Small intestine (tissue), 7 donors: ENCODE results near the gene YOD1. TPM values are rescaled to one million over a fixed set of nuclear protein-coding genes. Genes with fewer than 3 reads are reported as not detected.

ENCODE experiments used
- DNase-seq, 2 donors: peaks; one replicate each; pipeline versions ENCODE4 v3.0.0 to v3.0.0-alpha.2; 2013
- FAIRE-seq: peaks from 2 replicates; lab custom pipeline; 2012; peaks lifted over from hg19 to GRCh38; lab: Jason Lieb, UNC
- H3K27ac ChIP-seq, 3 donors: one replicate each; pipeline ENCODE4 v1.5.1; 2013; ENCODE audit warnings: low read length in 2 of 3, mild to moderate bottlenecking in 2 of 3, control low read depth in 1 of 3, inconsistent platforms in 1 of 3, low read depth in 1 of 3, moderate library complexity in 1 of 3
- H3K27me3 ChIP-seq, 3 donors: one replicate each; pipeline ENCODE4 v1.6.1; 2013; ENCODE audit warnings: low read length in 3 of 3, inconsistent platforms in 1 of 3; ENCODE audit not compliant: control insufficient read depth in 3 of 3, insufficient read depth in 3 of 3
- H3K36me3 ChIP-seq, 3 donors: one replicate each; pipeline ENCODE4 v1.6.1; 2013; ENCODE audit warnings: low read length in 3 of 3, inconsistent platforms in 1 of 3, low read depth in 1 of 3, mild to moderate bottlenecking in 1 of 3, moderate library complexity in 1 of 3; ENCODE audit not compliant: control insufficient read depth in 3 of 3, insufficient read depth in 2 of 3
- H3K4me1 ChIP-seq, 3 donors: one replicate each; pipeline ENCODE4 v1.6.1; 2013; ENCODE audit warnings: low read length in 2 of 3, inconsistent platforms in 1 of 3, low read depth in 1 of 3, mild to moderate bottlenecking in 1 of 3, moderate library complexity in 1 of 3; ENCODE audit not compliant: control insufficient read depth in 3 of 3, insufficient read depth in 2 of 3
- H3K4me3 ChIP-seq, 3 donors: one replicate each; pipeline ENCODE4 v1.5.1; 2013; ENCODE audit warnings: low read length in 3 of 3, control low read depth in 1 of 3, inconsistent platforms in 1 of 3, low read depth in 1 of 3, mild to moderate bottlenecking in 1 of 3, moderate library complexity in 1 of 3
- H3K9me3 ChIP-seq, 2 donors: one replicate each; pipeline ENCODE4 v1.6.1; 2013; ENCODE audit warnings: low read depth in 1 of 2, low read length in 1 of 2; ENCODE audit not compliant: control insufficient read depth in 2 of 2, insufficient read depth in 1 of 2
- WGBS, 3 donors: extraction: QIAGEN DNeasy Blood & Tissue Kit; methylation state at CpG; one replicate each; pipeline ENCODE4 v1.1.7; 2013; 5-methylcytosine and 5-hydroxymethylcytosine counted together
- polyA plus RNA-seq, 4 donors: library from polyadenylated mRNA; stranded (reverse) in 3 of 4; unstranded in 1 of 4; fragments of 200-250 nt in 3 of 4; fragments of 120-200 nt in 1 of 4; gene quantifications; one replicate each; pipeline versions ENCODE4 v1.2.1 to v1.2.3, GENCODE V29; 2013
- donor health status: healthy with polysubstance abuse.
- donor health status: control.
- donor health status: control.
- donor health status: Bipolar disorder and iron deficiency.
- donor health status: healthy.

YOD1 gene
- polyA plus RNA-seq, 4 donors, result 1.9 to 8.4 (median 2.7) TPM

DNA sequence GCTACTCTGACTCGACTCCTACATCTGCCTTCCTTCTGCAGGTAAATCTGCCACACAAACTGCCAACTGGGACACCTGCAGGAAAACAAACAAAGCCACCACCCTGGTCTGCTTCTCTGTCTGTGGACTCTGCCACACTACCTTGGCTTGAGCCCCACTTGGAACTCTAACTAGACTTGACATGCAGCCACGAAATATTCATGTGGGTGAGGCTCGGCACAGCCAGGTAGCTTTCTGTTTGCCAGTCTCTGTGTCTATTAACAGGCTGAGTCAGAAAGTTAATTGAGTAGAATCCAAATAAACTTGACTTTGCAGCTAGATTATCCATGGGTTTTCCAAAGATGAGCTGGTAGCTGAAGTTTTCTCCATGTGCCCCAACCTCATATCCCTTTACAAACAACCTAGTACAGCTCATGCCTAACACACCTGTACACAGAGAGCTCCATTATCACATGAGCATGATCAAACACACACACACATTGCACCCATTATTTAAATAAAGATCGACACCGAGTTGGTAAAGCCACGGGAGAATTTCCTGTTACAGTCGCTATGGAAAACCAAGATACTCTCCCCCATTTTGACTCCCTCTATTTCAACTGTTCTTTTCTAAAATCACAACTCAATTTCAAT lies 19.3 kb downstream of the YOD1 start:
- Histone ChIP-seq H3K4me1 (peaks cover 0 to 37% (median 2%) of the 10 kb centered on the region in 3 donors), H3K36me3 (peaks cover 0 to 14% (median 0%) of the 10 kb centered on the region in 3 donors), H3K4me3 (peak overlapping the region in 2 of 3 donors; percentile 58 to 81), H3K27ac (peak overlapping the region; percentile 89 to 98 (median 97)), H3K27me3 (no peaks in the 10 kb centered on the region), H3K9me3 (no peaks in the 10 kb centered on the region)
- DNase-seq (peak; percentile 62 to 87), FAIRE-seq (no peak)
- 4 to 52% (median 26%) methylated on average over 7 of the region's 7 CpGs for WGBS, 3 donors

DNA sequence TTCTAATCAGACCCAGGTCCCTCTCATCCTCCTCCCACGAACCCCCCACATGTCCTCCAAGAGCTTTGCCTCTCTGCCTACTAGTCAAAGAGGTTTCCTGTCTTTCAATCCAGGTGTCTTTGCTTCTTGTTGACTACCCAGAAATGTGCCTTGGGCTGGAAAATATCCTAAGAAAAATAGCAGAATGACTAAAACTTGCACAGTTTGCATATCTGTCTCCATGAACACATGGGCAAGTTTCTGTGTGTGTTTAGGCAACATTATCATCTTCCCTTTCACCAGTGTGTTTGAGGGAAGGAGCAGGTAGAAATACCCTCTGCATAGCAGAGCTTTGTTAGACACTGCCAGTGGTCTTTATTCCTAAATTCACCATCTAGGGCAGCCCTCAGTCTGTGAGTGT lies 20.0 kb downstream of the YOD1 start:
- peak overlapping the region in 2 of 3 donors; percentile 58 to 81 for H3K4me3 ChIP-seq
- no peak for DNase-seq
- no peak for FAIRE-seq
- peaks cover 0 to 14% (median 0%) of the 10 kb centered on the region in 3 donors for H3K36me3 ChIP-seq
- peak overlapping the region; percentile 89 to 98 (median 97) for H3K27ac ChIP-seq
- no peaks in the 10 kb centered on the region for H3K27me3 ChIP-seq
- H3K9me3 ChIP-seq, result no peaks in the 10 kb centered on the region
- 6 to 42% (median 8%) methylated on average over 1 of the region's 1 CpG for WGBS, 3 donors
- H3K4me1 ChIP-seq, result peaks cover 3 to 44% (median 3%) of the 10 kb centered on the region in 3 donors

GRCh38 chr1:207030522-207031009 lies 20.4 kb downstream of the YOD1 start:
- Histone ChIP-seq H3K9me3 (no peaks in the 10 kb centered on the region), H3K27ac (peak overlapping the region; percentile 89 to 98 (median 97)), H3K36me3 (peaks cover 0 to 14% (median 0%) of the 10 kb centered on the region in 3 donors), H3K4me3 (peak overlapping the region in 2 of 3 donors; percentile 58 to 81), H3K4me1 (peaks cover 5 to 49% (median 7%) of the 10 kb centered on the region in 3 donors), H3K27me3 (no peaks in the 10 kb centered on the region)
- WGBS, 3 donors, result 8 to 53% (median 32%) methylated on average over 5 of the region's 5 CpGs
- peak; percentile 89 to 96 for DNase-seq
- no peak for FAIRE-seq

- DNase-seq (peak; percentile 48 to 64), FAIRE-seq (no peak)
- no peaks in the 10 kb centered on the region for H3K27me3 ChIP-seq
- peaks cover 0 to 18% (median 0%) of the 10 kb centered on the region in 3 donors for H3K36me3 ChIP-seq
- no peaks in the 10 kb centered on the region for H3K9me3 ChIP-seq
- WGBS, 3 donors, result 14 to 59% (median 38%) methylated on average over 5 of the region's 5 CpGs
- H3K4me3 ChIP-seq, result peak overlapping the region in 2 of 3 donors; percentile 24 to 33
- peaks cover 5 to 55% (median 12%) of the 10 kb centered on the region in 3 donors for H3K4me1 ChIP-seq
- H3K27ac ChIP-seq, result peak overlapping the region; percentile 89 to 98 (median 97)
Measured at GRCh38 chr1:207029701-207030521, 21.1 kb downstream of the YOD1 start.

DNA sequence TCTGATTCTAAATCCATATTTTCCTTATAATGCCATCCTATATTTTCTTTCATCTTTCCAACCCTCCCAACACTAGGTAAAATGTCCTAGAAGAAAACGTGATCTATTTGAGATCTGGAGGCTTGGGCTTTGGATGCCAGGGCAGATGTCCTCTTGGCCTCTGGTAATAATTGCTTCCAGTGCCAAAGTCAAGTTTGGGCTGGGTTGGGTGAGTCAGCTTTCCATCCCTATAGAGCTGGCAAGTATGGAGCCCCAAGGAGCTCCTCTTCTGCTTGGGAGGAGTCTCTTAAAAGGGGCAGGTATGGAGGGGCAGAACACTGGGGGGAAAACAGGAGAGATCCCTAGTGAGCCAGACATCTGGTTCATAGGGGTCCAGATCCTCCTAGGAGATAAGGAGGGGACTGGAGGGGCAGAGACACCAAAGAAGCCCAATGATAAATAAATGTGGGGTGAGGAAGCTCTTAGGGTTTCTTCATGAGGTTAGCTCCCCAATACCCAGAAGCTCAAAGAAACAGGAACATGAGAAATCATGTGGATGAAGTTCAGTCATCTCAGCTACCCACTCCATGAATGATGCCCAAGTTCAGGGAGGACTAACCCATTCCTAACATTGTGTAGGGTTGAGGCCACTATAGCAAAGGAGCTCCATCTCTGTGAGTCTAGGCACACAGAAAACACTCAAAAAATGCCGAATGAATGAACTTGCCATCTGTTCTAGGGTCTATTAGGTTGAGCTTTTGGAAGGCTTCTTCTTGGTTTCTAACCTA lies 21.9 kb downstream of the YOD1 start:
- Histone ChIP-seq H3K9me3 (no peaks in the 10 kb centered on the region), H3K36me3 (peaks cover 0 to 26% (median 0%) of the 10 kb centered on the region in 3 donors), H3K27ac (peak overlapping the region; percentile 59 to 98 (median 97)), H3K4me3 (peak overlapping the region in 1 of 3 donors; percentile 24), H3K27me3 (no peaks in the 10 kb centered on the region), H3K4me1 (peaks cover 6 to 63% (median 19%) of the 10 kb centered on the region in 3 donors)
- WGBS, 3 donors, result 37 to 72% (median 46%) methylated on average over 2 of the region's 2 CpGs
- FAIRE-seq, result no peak
- DNase-seq, result peak; percentile 33 to 91

GRCh38 chr1:207027921-207028320 lies 23.1 kb downstream of the YOD1 start:
- peak overlapping the region in 2 of 3 donors; percentile 7 to 48 for H3K4me3 ChIP-seq
- no peaks in the 10 kb centered on the region for H3K27me3 ChIP-seq
- DNase-seq (peak in 1 of 2 donors; percentile 36), FAIRE-seq (no peak)
- peaks cover 0 to 36% (median 7%) of the 10 kb centered on the region in 3 donors for H3K36me3 ChIP-seq
- H3K4me1 ChIP-seq, result peaks cover 14 to 69% (median 23%) of the 10 kb centered on the region in 3 donors
- peak overlapping the region; percentile 94 to 100 (median 98) for H3K27ac ChIP-seq
- WGBS, 3 donors, result 12 to 67% (median 34%) methylated on average over 1 of the region's 1 CpG
- no peaks in the 10 kb centered on the region for H3K9me3 ChIP-seq

DNA sequence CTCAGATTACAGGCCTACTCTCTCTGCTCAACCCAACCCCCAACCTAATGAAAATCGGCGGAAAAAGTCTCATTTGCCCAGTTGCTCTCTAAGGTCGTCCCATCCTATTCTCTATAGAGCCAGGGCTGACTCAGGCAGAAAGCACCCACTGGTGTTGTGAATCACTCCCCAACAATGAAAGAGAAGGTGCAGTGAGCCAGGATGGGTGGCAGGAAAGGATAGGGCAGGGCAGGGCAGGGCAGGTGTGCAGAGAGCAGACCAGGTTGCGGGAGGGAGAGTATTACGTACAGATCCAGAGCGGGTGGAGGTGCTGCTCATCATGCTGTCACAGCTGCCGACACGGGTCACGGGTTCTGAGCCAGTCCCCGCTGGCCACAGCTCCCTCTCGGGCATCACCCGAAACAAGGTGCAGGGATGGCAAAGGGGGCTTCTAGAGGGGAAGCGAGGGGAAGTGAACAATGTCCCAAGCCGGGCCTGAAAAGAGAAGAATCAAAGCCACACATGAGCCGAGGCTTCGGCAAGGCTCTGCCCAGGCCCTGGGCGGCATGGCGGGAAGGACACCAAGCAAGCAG lies 23.7 kb downstream of the YOD1 start:
- peak; percentile 73 to 97 for DNase-seq
- 11 to 64% (median 39%) methylated on average over 18 of the region's 18 CpGs for WGBS, 3 donors
- no peaks in the 10 kb centered on the region for H3K27me3 ChIP-seq
- H3K4me3 ChIP-seq, result peak overlapping the region in 2 of 3 donors; percentile 7 to 48
- peak overlapping the region; percentile 94 to 100 (median 98) for H3K27ac ChIP-seq
- peaks cover 0 to 42% (median 12%) of the 10 kb centered on the region in 3 donors for H3K36me3 ChIP-seq
- FAIRE-seq, result no peak
- H3K9me3 ChIP-seq, result no peaks in the 10 kb centered on the region
- peaks cover 15 to 74% (median 23%) of the 10 kb centered on the region in 3 donors for H3K4me1 ChIP-seq
